HG03097 (cell line): Measurements from ENCODE around the gene SCRN2.

Experiments
- ATAC-seq: cut with Tn5 transposase; IDR thresholded peaks from one replicate; pipeline ENCODE4 v1.9.1; 2021; ENCODE audit not compliant: unreplicated experiment, low FRiP score

Gene SCRN2

GRCh38 chr17:47808036-47808829 lies 32.8 kb downstream of the SCRN2 start:
- no peak for ATAC-seq

- ATAC-seq, result no peak
Measured at GRCh38 chr17:47807421-47807820, 33.7 kb downstream of the SCRN2 start.

GRCh38 chr17:47806913-47807255 lies 34.2 kb downstream of the SCRN2 start:
- ATAC-seq, result no peak

- ATAC-seq, result no peak
Measured at GRCh38 chr17:47806026-47806912, 34.8 kb downstream of the SCRN2 start.

- no peak for ATAC-seq
Measured at GRCh38 chr17:47804461-47804860, 36.6 kb downstream of the SCRN2 start.

- no peak for ATAC-seq
Measured at GRCh38 chr17:47803751-47804150, 37.3 kb downstream of the SCRN2 start.

GRCh38 chr17:47803201-47803600 lies 37.9 kb downstream of the SCRN2 start:
- ATAC-seq, result no peak

GRCh38 chr17:47802341-47803022 lies 38.6 kb downstream of the SCRN2 start:
- ATAC-seq, result no peak

- ATAC-seq, result no peak
Measured at GRCh38 chr17:47801906-47802305, 39.2 kb downstream of the SCRN2 start.

- no peak for ATAC-seq
Measured at GRCh38 chr17:47801176-47801765, 39.8 kb downstream of the SCRN2 start.

- no peak for ATAC-seq
Measured at GRCh38 chr17:47800686-47801085, 40.4 kb downstream of the SCRN2 start.

- ATAC-seq, result no peak
Measured at GRCh38 chr17:47797797-47798196, 43.3 kb downstream of the SCRN2 start.

- ATAC-seq, result no peak
Measured at GRCh38 chr17:47792979-47793378, 48.1 kb downstream of the SCRN2 start.

GRCh38 chr17:47792457-47792856 lies 48.6 kb downstream of the SCRN2 start:
- no peak for ATAC-seq

- no peak for ATAC-seq
Measured at GRCh38 chr17:47791025-47791424, 50.0 kb downstream of the SCRN2 start.

- no peak for ATAC-seq
Measured at GRCh38 chr17:47789611-47790561, 51.2 kb downstream of the SCRN2 start.
